Glutamatergic neuron (in vitro differentiated cells): Measurements from ENCODE around the gene EEF1AKMT4. TPM values are rescaled to one million over a fixed set of nuclear protein-coding genes. Genes with fewer than 3 reads are reported as not detected.

Experiments used
- DNase-seq: peaks from one replicate; pipeline ENCODE4 v3.0.0; 2022
- H3K27ac Mint-ChIP-seq: one replicate; pipeline ENCODE4 v1.8.0; 2020; ENCODE audit warnings: mild to moderate bottlenecking, mixed read lengths, inconsistent platforms; ENCODE audit not compliant: unreplicated experiment
- H3K27me3 Mint-ChIP-seq: one replicate; pipeline ENCODE4 v1.8.0; 2020; ENCODE audit warnings: mild to moderate bottlenecking, moderate library complexity, mixed read lengths, inconsistent platforms; ENCODE audit not compliant: unreplicated experiment
- H3K36me3 Mint-ChIP-seq: one replicate; pipeline ENCODE4 v1.8.0; 2020; ENCODE audit warnings: mild to moderate bottlenecking, mixed read lengths, inconsistent platforms; ENCODE audit not compliant: unreplicated experiment
- H3K4me1 Mint-ChIP-seq: one replicate; pipeline ENCODE4 v1.8.0; 2020; ENCODE audit warnings: mild to moderate bottlenecking, low read depth, mixed read lengths, inconsistent platforms; ENCODE audit not compliant: unreplicated experiment
- H3K4me3 Mint-ChIP-seq: one replicate; pipeline ENCODE4 v1.8.0; 2020; ENCODE audit warnings: mild to moderate bottlenecking, mixed read lengths, inconsistent platforms; ENCODE audit not compliant: unreplicated experiment
- H3K9me3 Mint-ChIP-seq: one replicate; pipeline ENCODE4 v1.8.0; 2020; ENCODE audit warnings: mild to moderate bottlenecking, moderate library complexity, mixed read lengths, inconsistent platforms; ENCODE audit not compliant: unreplicated experiment
- CTCF ChIP-seq: fragments of 200-600 bp; sonication (generic); IDR thresholded peaks from one replicate; pipeline ENCODE4 v1.5.0; 2021; ENCODE audit not compliant: partially characterized antibody, unreplicated experiment
- total RNA-seq: library from RNA; stranded (reverse); fragmentation: NEBNext Ultra II Directional; extraction: Animal tissue kit (Norgen Biotek cat#: 25700); gene quantifications from one replicate; pipeline ENCODE4 v1.2.1, GENCODE V29; 2021; ENCODE audit not compliant: unreplicated experiment

Gene EEF1AKMT4
- total RNA-seq, 1 donor from 2014 or later, result 1.7 TPM

- peak; percentile 90 for TF ChIP-seq CTCF
- peaks cover 6% of the 10 kb centered on the region for H3K27me3 Mint-ChIP-seq
- peaks cover 8% of the 10 kb centered on the region for H3K9me3 Mint-ChIP-seq
- no peak overlapping the region for H3K27ac Mint-ChIP-seq
- DNase-seq, result peak; percentile 87
- peaks cover 2% of the 10 kb centered on the region for H3K4me1 Mint-ChIP-seq
- H3K36me3 Mint-ChIP-seq, result no peaks in the 10 kb centered on the region
- peak overlapping the region; percentile 94 for H3K4me3 Mint-ChIP-seq
These were observed 826 bp downstream of the EEF1AKMT4 start for GRCh38 chr3:184250167-184250828.

- Mint-ChIP-seq H3K4me3 (no peak overlapping the region), H3K36me3 (peaks cover 5% of the 10 kb centered on the region), H3K27me3 (peaks cover 19% of the 10 kb centered on the region), H3K4me1 (peaks cover 4% of the 10 kb centered on the region), H3K9me3 (peaks cover 12% of the 10 kb centered on the region), H3K27ac (no peak overlapping the region)
- no peak for DNase-seq
- no peak for TF ChIP-seq CTCF
These were observed 6.0 kb downstream of the EEF1AKMT4 start for GRCh38 chr3:184255291-184256039.

- peaks cover 18% of the 10 kb centered on the region for H3K9me3 Mint-ChIP-seq
- peaks cover 27% of the 10 kb centered on the region for H3K27me3 Mint-ChIP-seq
- peaks cover 5% of the 10 kb centered on the region for H3K36me3 Mint-ChIP-seq
- no peak for TF ChIP-seq CTCF
- peaks cover 6% of the 10 kb centered on the region for H3K4me1 Mint-ChIP-seq
- H3K4me3 Mint-ChIP-seq, result no peak overlapping the region
- no peak overlapping the region for H3K27ac Mint-ChIP-seq
- DNase-seq, result no peak
These were observed 7.8 kb downstream of the EEF1AKMT4 start for GRCh38 chr3:184257083-184257915.

- Mint-ChIP-seq H3K4me3 (peak overlapping the region; percentile 89), H3K9me3 (peaks cover 18% of the 10 kb centered on the region), H3K27me3 (peaks cover 31% of the 10 kb centered on the region), H3K27ac (no peak overlapping the region), H3K4me1 (peaks cover 6% of the 10 kb centered on the region), H3K36me3 (peaks cover 5% of the 10 kb centered on the region)
- DNase-seq, result no peak
- TF ChIP-seq CTCF, result no peak
These were observed 9.5 kb downstream of the EEF1AKMT4 start for GRCh38 chr3:184258926-184259325.
